ENCODE data around the gene KIAA1328. TPM values are rescaled to one million over a fixed set of nuclear protein-coding genes. Genes with fewer than 3 reads are reported as not detected.

The KIAA1328 gene
- total RNA-seq, 1 donor from 2014 or later, result 5.8 TPM

DNA sequence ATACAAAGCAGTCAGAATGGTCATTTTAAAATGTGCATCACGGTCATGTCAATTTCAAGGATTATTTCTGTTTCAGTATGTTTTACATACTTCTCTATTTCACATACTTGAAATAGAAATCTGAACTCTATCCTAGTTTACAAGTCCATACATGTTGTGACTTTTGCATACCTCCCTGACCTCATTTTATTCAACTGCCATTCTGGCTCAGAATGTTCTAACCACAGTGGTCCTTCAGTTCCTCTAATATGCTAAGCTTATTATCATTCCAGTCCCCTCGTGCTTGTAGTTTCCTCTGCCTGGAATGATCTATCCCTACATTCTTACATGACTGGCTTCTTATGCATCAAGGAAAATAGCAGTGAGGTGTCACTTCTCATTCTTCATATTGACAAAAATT lies 295.6 kb downstream of the KIAA1328 start:
- Histone ChIP-seq H3K36me3 (ENCODE audit: control insufficient read depth, insufficient read depth, low read length) (no peaks in the 10 kb centered on the region), H3K27me3 (ENCODE audit: control insufficient read depth, insufficient read depth, low read length) (no peaks in the 10 kb centered on the region), H3K4me3 (ENCODE audit: low read depth, low read length) (no peak overlapping the region)
- DNase-seq (ENCODE audit: low read depth), result no peak
- TF ChIP-seq CTCF (IDR thresholded peaks at IDR 0.05; ENCODE audit: insufficient read depth, low read length, poor library complexity, severe bottlenecking), result no peak

GRCh38 chr18:37135177-37135576 lies 306.2 kb downstream of the KIAA1328 start:
- DNase-seq (ENCODE audit: low read depth), result no peak
- Histone ChIP-seq H3K36me3 (ENCODE audit: control insufficient read depth, insufficient read depth, low read length) (no peaks in the 10 kb centered on the region), H3K27me3 (ENCODE audit: control insufficient read depth, insufficient read depth, low read length) (no peaks in the 10 kb centered on the region), H3K4me3 (ENCODE audit: low read depth, low read length) (no peak overlapping the region)
- TF ChIP-seq CTCF (IDR thresholded peaks at IDR 0.05; ENCODE audit: insufficient read depth, low read length, poor library complexity, severe bottlenecking), result no peak

DNA sequence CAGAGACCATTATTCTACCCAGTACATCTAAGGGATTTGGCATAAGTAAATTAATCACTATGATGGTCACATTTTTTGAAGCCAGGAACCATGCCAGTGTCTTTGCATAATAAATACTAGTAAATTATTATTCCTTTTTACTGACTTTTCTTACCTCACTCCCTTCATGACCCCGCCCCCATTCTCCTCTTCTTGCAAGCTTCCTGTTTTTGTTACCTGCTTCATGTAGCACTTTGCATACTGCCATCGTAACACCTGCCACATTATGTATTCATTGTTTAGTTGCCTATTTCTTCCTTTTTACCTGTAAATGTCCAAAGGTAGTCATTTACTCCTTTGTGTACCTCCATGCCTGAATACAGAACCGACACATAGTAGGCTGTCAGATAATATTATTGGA lies 309.5 kb downstream of the KIAA1328 start:
- no peak for TF ChIP-seq CTCF (IDR thresholded peaks at IDR 0.05; ENCODE audit: insufficient read depth, low read length, poor library complexity, severe bottlenecking)
- no peaks in the 10 kb centered on the region for H3K27me3 ChIP-seq (ENCODE audit: control insufficient read depth, insufficient read depth, low read length)
- H3K4me3 ChIP-seq (ENCODE audit: low read depth, low read length), result no peak overlapping the region
- H3K36me3 ChIP-seq (ENCODE audit: control insufficient read depth, insufficient read depth, low read length), result no peaks in the 10 kb centered on the region
- DNase-seq (ENCODE audit: low read depth), result no peak

- TF ChIP-seq CTCF (IDR thresholded peaks at IDR 0.05; ENCODE audit: insufficient read depth, low read length, poor library complexity, severe bottlenecking), result no peak
- Histone ChIP-seq H3K36me3 (ENCODE audit: control insufficient read depth, insufficient read depth, low read length) (no peaks in the 10 kb centered on the region), H3K27me3 (ENCODE audit: control insufficient read depth, insufficient read depth, low read length) (no peaks in the 10 kb centered on the region), H3K4me3 (ENCODE audit: low read depth, low read length) (no peak overlapping the region)
- DNase-seq (ENCODE audit: low read depth), result no peak
These were observed 310.9 kb downstream of the KIAA1328 start for GRCh38 chr18:37139876-37140275.

DNA sequence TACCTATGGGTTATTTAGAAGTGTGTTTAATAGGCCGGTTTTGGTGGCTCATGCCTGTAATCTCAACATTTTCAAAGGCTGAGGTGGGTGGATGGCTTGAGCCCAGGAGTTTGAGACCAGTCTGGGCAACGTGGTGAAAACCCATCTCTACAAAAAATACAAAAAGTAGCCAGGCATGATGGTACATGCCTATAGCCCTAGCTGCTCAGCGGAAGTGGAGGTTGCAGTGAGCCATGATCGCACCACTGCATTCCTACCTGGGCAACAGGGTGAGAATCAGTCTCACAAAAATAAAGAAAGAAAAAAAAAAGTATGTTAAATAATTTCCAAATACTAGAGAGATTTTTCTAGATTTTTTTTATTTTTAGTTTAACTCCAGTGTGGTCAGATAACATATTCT lies 316.0 kb downstream of the KIAA1328 start:
- Histone ChIP-seq H3K4me3 (ENCODE audit: low read depth, low read length) (no peak overlapping the region), H3K36me3 (ENCODE audit: control insufficient read depth, insufficient read depth, low read length) (no peaks in the 10 kb centered on the region), H3K27me3 (ENCODE audit: control insufficient read depth, insufficient read depth, low read length) (no peaks in the 10 kb centered on the region)
- DNase-seq (ENCODE audit: low read depth), result no peak
- no peak for TF ChIP-seq CTCF (IDR thresholded peaks at IDR 0.05; ENCODE audit: insufficient read depth, low read length, poor library complexity, severe bottlenecking)

DNA sequence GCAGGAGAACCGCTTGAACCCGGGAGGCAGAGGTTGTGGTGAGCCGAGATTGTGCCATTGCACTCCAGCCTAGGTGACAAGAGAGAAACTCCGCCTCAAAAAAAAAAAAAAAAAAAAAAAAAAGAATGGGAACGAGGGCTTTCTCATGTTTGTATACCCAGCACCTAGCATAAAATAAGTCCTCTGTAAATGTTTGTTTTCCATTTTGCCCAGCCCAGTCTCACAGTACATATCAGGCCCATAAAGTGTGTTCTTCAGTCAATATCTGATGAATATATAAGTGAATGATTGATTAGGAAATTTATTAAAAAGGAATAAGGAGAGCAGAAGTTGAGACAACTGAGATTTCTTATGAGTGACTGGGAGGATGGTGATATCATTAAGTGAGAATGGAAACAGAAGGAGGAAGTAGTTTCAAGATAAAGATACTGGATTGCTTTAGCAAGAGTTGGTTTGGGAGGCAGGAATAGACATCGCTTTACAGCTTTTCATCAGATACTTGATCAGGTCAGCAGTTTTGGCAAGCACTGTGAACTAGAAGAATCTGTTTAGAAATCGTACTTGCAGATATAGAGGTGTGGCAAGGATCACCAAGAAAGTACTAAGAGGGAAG lies 327.5 kb downstream of the KIAA1328 start:
- no peak for DNase-seq (ENCODE audit: low read depth)
- TF ChIP-seq CTCF (IDR thresholded peaks at IDR 0.05; ENCODE audit: insufficient read depth, low read length, poor library complexity, severe bottlenecking), result no peak
- no peaks in the 10 kb centered on the region for H3K27me3 ChIP-seq (ENCODE audit: control insufficient read depth, insufficient read depth, low read length)
- no peak overlapping the region for H3K4me3 ChIP-seq (ENCODE audit: low read depth, low read length)
- H3K36me3 ChIP-seq (ENCODE audit: control insufficient read depth, insufficient read depth, low read length), result no peaks in the 10 kb centered on the region

All from kidney epithelial cell (primary cell).